ENCODE results near the gene OBP2B. TPM values are rescaled to one million over a fixed set of nuclear protein-coding genes. Genes with fewer than 3 reads are reported as not detected.

The OBP2B gene
- total RNA-seq, 3 donors from 2014 or later (not counting 1 experiment from before 2014, with no cell fraction given) = not detected

DNA sequence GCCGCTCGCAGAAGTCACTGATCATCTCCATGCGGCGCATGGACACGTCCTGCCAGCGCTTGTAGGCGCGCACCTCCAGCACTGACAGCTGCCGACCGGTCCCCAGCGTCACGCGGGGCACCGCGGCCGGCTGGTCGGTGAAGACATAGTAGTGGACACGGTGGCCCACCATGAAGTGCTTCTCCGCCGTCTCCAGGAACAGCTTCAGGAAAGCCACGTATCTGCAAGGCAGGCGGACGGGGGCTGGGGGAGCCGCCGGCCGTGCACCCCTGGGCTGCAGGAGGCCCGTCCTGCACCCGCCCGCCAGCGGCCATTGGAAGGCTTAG lies 47.0 kb upstream of the OBP2B start:
- Mint-ChIP-seq H3K9me3 (no peaks in the 10 kb centered on the region), H3K36me3 (no peaks in the 10 kb centered on the region), H3K27me3 (ENCODE audit: low read depth in 2 of 2) (peaks cover 0 to 8% of the 10 kb centered on the region in 2 donors), H3K4me1 (peaks cover 6 to 7% of the 10 kb centered on the region in 2 donors), H3K4me3 (no peak overlapping the region), H3K27ac (no peak overlapping the region)
- 92% methylated on average over 30 of the region's 30 CpGs for WGBS (ENCODE audit: insufficient coverage)
- DNase-seq (no peak), ATAC-seq (no peak)
- no peaks in the 10 kb centered on the region for H3K9me3 ChIP-seq (ENCODE audit: control insufficient read depth, insufficient read depth, low read length)
- TF ChIP-seq, protein P1, sequence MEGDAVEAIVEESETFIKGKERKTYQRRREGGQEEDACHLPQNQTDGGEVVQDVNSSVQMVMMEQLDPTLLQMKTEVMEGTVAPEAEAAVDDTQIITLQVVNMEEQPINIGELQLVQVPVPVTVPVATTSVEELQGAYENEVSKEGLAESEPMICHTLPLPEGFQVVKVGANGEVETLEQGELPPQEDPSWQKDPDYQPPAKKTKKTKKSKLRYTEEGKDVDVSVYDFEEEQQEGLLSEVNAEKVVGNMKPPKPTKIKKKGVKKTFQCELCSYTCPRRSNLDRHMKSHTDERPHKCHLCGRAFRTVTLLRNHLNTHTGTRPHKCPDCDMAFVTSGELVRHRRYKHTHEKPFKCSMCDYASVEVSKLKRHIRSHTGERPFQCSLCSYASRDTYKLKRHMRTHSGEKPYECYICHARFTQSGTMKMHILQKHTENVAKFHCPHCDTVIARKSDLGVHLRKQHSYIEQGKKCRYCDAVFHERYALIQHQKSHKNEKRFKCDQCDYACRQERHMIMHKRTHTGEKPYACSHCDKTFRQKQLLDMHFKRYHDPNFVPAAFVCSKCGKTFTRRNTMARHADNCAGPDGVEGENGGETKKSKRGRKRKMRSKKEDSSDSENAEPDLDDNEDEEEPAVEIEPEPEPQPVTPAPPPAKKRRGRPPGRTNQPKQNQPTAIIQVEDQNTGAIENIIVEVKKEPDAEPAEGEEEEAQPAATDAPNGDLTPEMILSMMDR (IDR thresholded peaks at IDR 0.05) = no peak
- H3K27ac ChIP-seq (ENCODE audit: low read length) = no peak overlapping the region
- intact Hi-C loops (cut with micrococcal nuclease) = no loop called here
- H3K27me3 ChIP-seq (ENCODE audit: control insufficient read depth, insufficient read depth, low read length) = no peaks in the 10 kb centered on the region
- H3K36me3 ChIP-seq (ENCODE audit: control insufficient read depth, insufficient read depth, low read length) = no peaks in the 10 kb centered on the region
- H3K4me1 ChIP-seq (ENCODE audit: control insufficient read depth, insufficient read depth, low read length) = peaks cover 6% of the 10 kb centered on the region
- H3K4me3 ChIP-seq (ENCODE audit: low read length) = no peak overlapping the region

DNA sequence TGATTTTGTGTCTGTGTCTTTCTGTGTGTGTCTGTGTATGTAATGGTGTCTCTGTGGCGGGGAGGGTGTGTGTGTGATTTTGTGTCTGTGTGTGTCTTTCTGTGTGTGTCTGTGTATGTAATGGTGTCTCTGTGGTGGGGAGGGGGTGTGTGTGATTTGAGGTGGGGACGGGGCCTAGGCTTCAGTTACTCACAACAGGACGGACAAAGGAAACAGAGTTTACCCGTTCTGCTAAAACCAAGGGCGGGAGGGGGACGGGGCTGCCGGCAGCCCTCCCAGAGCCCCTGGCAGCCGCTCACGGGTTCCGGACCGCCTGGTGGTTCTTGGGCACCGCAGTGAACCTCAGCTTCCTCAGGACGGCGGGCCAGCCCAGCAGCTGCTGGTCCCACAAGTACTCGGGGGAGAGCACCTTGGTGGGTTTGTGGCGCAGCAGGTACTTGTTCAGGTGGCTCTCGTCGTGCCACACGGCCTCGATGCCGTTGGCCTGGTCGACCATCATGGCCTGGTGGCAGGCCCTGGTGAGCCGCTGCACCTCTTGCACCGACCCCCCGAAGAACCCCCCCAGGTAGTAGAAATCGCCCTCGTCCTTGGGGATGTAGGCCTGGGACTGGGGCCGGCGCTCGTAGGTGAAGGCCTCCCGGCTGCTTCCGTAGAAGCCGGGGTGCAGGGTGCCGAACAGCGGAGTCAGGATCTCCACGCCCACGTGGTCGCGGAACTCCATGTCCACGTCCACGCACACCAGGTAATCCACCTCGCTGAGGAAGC lies 46.5 kb upstream of the OBP2B start:
- Mint-ChIP-seq H3K4me1 (peaks cover 6 to 7% of the 10 kb centered on the region in 2 donors), H3K27me3 (ENCODE audit: low read depth in 2 of 2) (peaks cover 0 to 5% of the 10 kb centered on the region in 2 donors), H3K9me3 (no peaks in the 10 kb centered on the region), H3K4me3 (no peak overlapping the region), H3K36me3 (no peaks in the 10 kb centered on the region), H3K27ac (no peak overlapping the region)
- Histone ChIP-seq H3K27ac (ENCODE audit: low read length) (no peak overlapping the region), H3K27me3 (ENCODE audit: control insufficient read depth, insufficient read depth, low read length) (no peaks in the 10 kb centered on the region), H3K4me1 (ENCODE audit: control insufficient read depth, insufficient read depth, low read length) (peaks cover 6% of the 10 kb centered on the region), H3K4me3 (ENCODE audit: low read length) (no peak overlapping the region), H3K36me3 (ENCODE audit: control insufficient read depth, insufficient read depth, low read length) (no peaks in the 10 kb centered on the region), H3K9me3 (ENCODE audit: control insufficient read depth, insufficient read depth, low read length) (no peaks in the 10 kb centered on the region)
- 82% methylated on average over 41 of the region's 42 CpGs for WGBS (ENCODE audit: insufficient coverage)
- no peak for DNase-seq
- TF ChIP-seq, protein P1 (IDR thresholded peaks at IDR 0.05) = no peak
- intact Hi-C loops (cut with micrococcal nuclease) = no loop called here
- no peak for ATAC-seq

DNA sequence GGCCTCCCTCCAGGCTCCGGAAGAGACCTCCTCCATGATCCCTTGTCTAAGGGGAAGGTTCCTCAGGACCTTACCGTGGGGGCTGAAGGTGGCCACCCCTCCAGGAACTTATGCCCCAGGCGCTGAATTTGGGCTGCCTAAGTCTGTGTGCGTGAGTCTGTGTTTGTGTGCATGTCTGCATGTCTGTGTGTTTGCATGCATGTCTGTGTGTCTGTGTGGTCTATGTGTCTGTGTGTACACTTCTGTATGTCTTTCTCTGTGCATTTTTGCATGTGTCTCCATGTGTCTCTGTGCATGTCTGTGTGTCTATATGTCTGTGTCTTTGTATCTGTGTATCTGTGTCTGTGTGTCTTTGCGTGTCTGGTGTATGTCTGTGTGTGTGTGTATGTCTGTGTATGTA lies 45.4 kb upstream of the OBP2B start:
- no peaks in the 10 kb centered on the region for H3K9me3 Mint-ChIP-seq
- no peak for DNase-seq
- Histone ChIP-seq H3K36me3 (ENCODE audit: control insufficient read depth, insufficient read depth, low read length) (no peaks in the 10 kb centered on the region), H3K27me3 (ENCODE audit: control insufficient read depth, insufficient read depth, low read length) (no peaks in the 10 kb centered on the region), H3K4me3 (ENCODE audit: low read length) (no peak overlapping the region), H3K4me1 (ENCODE audit: control insufficient read depth, insufficient read depth, low read length) (peaks cover 6% of the 10 kb centered on the region), H3K9me3 (ENCODE audit: control insufficient read depth, insufficient read depth, low read length) (no peaks in the 10 kb centered on the region), H3K27ac (ENCODE audit: low read length) (no peak overlapping the region)
- H3K36me3 Mint-ChIP-seq = no peaks in the 10 kb centered on the region
- TF ChIP-seq, protein P1 (IDR thresholded peaks at IDR 0.05) = no peak
- intact Hi-C loops (cut with micrococcal nuclease) = no loop called here
- no peak for ATAC-seq
- no peak overlapping the region for H3K4me3 Mint-ChIP-seq
- H3K27ac Mint-ChIP-seq = no peak overlapping the region
- peaks cover 0 to 10% of the 10 kb centered on the region in 2 donors for H3K27me3 Mint-ChIP-seq (ENCODE audit: low read depth in 2 of 2)
- 96% methylated on average over 4 of the region's 5 CpGs for WGBS (ENCODE audit: insufficient coverage)
- peaks cover 6 to 7% of the 10 kb centered on the region in 2 donors for H3K4me1 Mint-ChIP-seq

DNA sequence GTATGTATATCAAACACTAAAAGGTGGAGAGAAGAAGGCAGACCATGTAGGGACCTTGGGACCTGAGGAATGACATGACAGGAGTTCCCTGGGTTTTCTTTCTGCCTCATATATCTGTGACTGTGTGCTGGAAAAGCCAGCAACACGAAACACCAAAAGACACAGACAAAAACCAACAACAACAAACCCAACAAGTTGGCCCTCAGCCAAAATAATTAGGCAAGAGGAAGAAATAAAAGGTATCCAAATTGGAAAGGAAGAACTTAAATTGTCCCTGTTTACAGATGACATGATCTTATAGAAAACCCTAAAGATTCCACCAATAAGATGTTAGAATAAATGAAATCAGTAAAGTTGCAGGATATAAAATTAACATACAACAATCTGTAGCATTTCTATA lies 44.2 kb upstream of the OBP2B start:
- DNase-seq (no peak), ATAC-seq (no peak)
- Mint-ChIP-seq H3K36me3 (no peaks in the 10 kb centered on the region), H3K27ac (no peak overlapping the region), H3K27me3 (ENCODE audit: low read depth in 2 of 2) (peaks cover 0 to 12% of the 10 kb centered on the region in 2 donors), H3K4me1 (peaks cover 6 to 7% of the 10 kb centered on the region in 2 donors), H3K9me3 (no peaks in the 10 kb centered on the region), H3K4me3 (no peak overlapping the region)
- Histone ChIP-seq H3K27me3 (ENCODE audit: control insufficient read depth, insufficient read depth, low read length) (no peaks in the 10 kb centered on the region), H3K9me3 (ENCODE audit: control insufficient read depth, insufficient read depth, low read length) (no peaks in the 10 kb centered on the region), H3K4me1 (ENCODE audit: control insufficient read depth, insufficient read depth, low read length) (peaks cover 6% of the 10 kb centered on the region), H3K27ac (ENCODE audit: low read length) (no peak overlapping the region), H3K36me3 (ENCODE audit: control insufficient read depth, insufficient read depth, low read length) (no peaks in the 10 kb centered on the region), H3K4me3 (ENCODE audit: low read length) (no peak overlapping the region)
- intact Hi-C loops (cut with micrococcal nuclease) = no loop called here
- WGBS (ENCODE audit: insufficient coverage) = no CpG with 5 or more reads among the region's 1 CpG
- TF ChIP-seq, protein P1 (IDR thresholded peaks at IDR 0.05) = no peak

Data from natural killer cell (primary cell).